ENCODE data around the gene SMARCD1.
A peak's percentile ranks its signal among the peaks of the same experiment; 100 is the strongest.

Gene SMARCD1

DNA sequence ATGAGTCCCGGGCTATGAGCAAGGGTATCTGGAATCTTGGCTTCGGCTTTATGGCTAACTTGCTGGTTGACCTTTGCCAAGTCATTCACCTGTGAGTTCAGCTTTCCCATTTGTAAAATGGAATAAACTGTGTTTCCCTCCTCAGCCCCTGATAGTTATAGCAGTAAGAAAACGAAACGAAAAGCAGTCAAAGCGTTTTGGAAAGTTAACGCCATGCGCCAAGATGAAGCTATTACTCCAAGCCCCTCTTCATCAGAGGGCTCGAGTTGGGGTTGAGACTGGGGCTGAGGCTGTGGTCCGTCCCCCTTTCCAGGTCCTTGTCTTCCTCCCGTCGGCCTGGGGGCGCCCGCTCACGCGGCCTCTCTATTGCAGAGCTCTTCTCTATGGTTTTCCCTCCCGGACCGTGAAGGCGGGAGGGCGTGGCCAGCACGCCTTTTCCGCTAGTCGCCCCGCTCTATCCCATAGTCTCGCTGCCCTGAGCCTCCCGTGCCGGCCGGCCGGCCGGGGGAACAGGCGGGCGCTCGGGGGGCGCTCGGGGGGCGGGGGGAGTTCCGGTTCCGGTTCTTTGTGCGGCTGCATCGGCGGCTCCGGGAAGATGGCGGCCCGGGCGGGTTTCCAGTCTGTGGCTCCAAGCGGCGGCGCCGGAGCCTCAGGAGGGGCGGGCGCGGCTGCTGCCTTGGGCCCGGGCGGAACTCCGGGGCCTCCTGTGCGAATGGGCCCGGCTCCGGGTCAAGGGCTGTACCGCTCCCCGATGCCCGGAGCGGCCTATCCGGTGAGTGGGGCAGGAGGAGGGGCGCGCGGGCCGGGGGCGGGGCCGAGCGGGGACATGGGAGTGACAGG is at the start of gene SMARCD1:
SMARCD1 (plus strand) TSS at position 568 of the 840 bp plus-strand sequence; CDS start at position 596, 28 bp downstream.
- peak; percentile 81 to 85 for DNase-seq (ENCODE audit: low read depth in 2 of 2)

- no peak for DNase-seq (ENCODE audit: low read depth in 2 of 2)
Observed at GRCh38 chr12:50038336-50038735, 46.8 kb upstream of the SMARCD1 start.

GRCh38 chr12:50039151-50039835 is 45.8 kb upstream of the SMARCD1 start:
- DNase-seq (ENCODE audit: low read depth in 2 of 2): peak; percentile 87 to 89

GRCh38 chr12:50040657-50041056 is 44.5 kb upstream of the SMARCD1 start:
- no peak for DNase-seq (ENCODE audit: low read depth in 2 of 2)

DNA sequence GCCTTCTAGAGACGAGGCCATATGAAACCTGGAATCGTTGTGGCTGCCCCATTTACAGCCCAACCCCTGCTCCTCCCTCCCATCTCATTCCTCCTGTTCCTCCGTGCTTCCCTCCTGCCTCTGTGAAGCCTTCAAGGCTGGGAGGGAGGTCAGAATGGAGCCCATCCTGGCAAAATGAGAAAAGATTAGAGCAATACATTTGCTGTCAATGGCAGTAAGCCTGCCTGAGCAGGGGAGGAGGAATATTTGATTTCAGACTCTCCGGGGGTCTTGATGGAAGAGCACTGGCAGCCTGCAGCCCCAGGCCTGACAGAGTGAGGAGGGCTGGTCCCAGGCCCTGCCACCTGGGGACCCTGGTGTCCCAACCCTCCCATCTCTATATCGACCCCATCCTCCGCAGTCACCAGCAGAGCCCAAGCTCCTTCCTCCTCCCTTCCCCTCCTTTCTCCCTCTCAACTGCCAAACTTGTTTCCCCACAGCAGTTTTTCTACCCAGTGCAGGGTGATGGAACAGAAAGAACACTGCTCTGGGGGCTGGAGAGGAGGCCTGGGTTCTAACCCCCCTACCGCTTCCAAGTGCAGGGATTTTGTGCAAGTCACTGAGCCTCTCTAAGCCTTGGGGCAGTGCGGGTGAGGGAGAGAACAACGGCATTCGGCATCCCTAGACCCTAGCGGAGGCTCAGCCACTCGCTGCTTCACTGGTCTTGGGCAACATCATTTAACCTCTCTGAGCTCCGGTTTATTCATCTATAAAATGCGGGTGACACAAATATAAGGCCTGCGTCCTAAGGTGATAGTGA is 43.9 kb upstream of the SMARCD1 start:
- DNase-seq (ENCODE audit: low read depth in 2 of 2): no peak

- DNase-seq (ENCODE audit: low read depth in 2 of 2): no peak
Observed at GRCh38 chr12:50041962-50042361, 43.2 kb upstream of the SMARCD1 start.

DNA sequence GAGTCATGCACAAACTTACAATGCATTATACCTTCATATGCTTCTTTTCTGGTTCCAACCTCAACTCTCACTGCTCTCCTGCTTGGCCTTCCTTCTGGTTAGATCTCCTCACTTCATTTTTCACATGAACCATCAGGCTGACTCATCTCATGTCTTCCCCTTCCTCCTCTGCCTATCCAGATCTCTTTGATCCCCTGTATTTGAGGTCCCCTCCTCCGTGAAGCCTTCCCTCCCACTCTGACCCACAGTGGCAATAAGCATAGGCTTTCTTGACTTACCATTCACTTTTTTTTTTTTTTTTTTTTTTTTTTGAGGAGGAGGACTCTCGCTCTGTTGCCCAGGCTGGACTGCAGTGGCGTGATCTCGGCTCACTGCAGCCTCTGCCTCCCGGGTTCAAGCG is 42.4 kb upstream of the SMARCD1 start:
- peak in 1 of 2 donors; percentile 17 for DNase-seq (ENCODE audit: low read depth in 2 of 2)

DNA sequence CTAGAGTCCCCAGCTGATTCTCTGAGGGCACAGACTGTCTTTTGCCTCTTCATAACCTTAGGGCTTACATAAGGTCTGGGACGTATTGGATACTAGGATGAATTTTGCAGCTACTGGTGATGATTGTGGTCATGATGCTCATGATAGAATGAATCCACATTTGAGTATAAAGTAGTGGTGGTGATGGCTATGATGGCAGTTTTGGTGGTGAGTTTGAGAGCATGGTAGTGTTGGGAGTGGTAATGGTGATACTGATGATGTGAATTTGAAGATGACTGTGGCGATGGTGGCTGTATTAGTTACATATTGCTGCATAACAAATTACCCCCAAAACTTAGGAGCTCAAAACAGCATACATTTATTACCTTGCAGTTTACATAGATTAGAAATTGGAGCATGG is 41.8 kb upstream of the SMARCD1 start:
- no peak for DNase-seq (ENCODE audit: low read depth in 2 of 2)

- no peak for DNase-seq (ENCODE audit: low read depth in 2 of 2)
Observed at GRCh38 chr12:50043854-50044253, 41.3 kb upstream of the SMARCD1 start.

DNA sequence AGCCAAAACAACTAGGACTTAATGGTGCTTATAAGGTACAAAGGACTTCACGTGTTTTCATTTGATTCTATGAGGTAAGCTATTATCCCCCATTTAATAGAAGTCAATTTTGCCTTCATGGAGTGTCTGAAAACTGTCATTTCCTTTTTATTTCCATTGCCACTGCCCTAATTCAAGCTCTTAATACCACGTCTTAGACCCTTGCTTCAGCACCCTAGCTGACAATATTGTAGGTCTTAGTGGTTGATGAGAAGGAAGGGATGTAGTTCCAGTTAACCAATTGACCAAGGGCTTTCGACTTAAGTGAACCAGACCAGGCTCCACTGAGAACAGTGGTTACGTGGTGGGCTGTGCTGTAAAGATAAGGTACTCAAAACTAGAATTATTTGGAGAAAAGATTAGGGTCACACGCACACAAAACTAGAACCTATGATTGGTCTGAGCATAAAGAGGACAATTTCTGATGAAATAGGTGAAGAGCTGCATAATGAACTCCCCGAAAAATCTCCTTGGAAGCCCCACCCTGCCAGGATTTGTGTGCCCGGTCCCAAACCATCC is 37.4 kb upstream of the SMARCD1 start:
- no peak for DNase-seq (ENCODE audit: low read depth in 2 of 2)

GRCh38 chr12:50049254-50050118 is 35.7 kb upstream of the SMARCD1 start:
- no peak for DNase-seq (ENCODE audit: low read depth in 2 of 2)

DNA sequence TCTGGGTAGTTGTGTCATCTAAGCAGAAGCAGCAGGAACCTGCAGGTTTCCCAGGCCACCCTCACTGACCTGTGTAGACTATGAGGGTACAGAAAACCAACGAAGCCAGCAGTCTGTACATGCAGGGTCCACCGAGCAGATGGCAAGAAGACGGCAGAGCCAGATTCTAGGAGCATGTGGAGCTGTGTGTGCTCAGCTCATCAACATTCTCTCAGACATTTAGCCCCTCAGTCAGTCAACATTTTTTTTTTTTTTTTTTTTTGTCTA is 35.1 kb upstream of the SMARCD1 start:
- no peak for DNase-seq (ENCODE audit: low read depth in 2 of 2)

DNA sequence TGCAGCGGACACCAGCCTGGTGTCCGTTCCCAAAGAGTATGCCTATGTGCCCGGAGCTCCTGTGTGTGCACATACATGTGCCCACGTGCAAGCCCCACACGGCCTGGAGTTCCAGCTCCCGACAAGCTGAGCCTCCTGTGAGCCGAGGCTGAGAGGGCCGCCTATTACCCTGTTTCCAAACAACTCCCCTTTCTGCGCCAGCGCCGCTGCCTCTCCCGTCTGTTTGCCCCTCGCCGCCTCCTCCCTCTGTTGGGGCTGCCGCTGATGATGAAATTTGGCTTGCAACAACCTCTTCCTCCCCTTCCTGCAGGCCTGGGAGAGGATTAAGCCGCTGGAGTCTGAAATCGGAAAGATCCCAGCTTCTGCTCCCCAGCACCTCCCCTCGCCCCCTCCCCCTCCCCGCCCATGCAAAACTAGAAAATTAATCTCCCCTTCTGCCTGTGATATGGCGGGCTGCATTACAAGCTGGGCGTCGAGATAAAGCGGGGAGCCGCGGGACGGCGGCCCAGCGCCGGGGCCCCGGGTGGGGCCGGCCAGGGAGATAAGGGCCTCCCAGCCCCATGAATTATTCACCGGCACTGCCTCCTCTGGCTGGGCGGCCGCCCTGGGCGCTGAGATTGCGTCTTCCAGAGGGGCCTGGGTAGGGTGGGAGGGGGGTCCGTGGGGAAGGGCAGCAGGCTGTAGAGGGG is 34.6 kb upstream of the SMARCD1 start:
- no peak for DNase-seq (ENCODE audit: low read depth in 2 of 2)

DNA sequence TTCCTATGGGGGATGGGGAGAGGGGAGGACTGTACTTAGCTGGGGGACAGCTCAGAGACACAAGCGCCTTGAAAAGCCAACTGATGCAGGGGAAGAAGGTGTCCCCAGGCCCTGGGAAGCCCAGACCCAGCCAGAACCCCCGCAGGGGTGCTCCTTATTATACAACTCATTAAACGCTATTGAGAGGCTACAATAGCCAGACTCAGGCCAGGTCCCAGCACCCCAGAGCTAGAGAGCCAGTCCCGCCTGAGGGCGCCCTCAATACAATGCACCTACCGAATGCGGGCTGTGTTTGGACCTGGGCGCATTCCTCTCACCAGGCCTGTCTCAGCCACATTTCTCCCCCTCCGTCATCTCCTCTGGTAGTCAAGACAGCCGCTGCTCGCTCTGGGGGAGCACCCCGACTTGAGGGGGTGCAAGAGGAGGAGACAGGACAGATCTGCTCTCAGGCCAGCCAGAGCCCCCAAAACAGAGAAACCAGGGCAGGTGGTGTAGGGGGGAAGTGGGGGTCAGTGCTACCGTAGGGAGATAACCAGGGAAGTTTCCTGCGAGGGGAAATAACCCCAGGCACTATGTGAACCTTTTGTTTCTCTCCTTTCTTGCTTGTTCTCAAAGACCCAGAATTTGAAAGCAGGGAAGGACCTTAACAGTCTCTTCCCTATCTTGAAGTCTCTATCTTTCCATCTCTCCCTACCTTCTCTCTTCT is 33.9 kb upstream of the SMARCD1 start:
- DNase-seq (ENCODE audit: low read depth in 2 of 2): no peak

- no peak for DNase-seq (ENCODE audit: low read depth in 2 of 2)
Observed at GRCh38 chr12:50052544-50052943, 32.6 kb upstream of the SMARCD1 start.

GRCh38 chr12:50052964-50053363 is 32.2 kb upstream of the SMARCD1 start:
- DNase-seq (ENCODE audit: low read depth in 2 of 2): no peak

- DNase-seq (ENCODE audit: low read depth in 2 of 2): no peak
Observed at GRCh38 chr12:50053583-50053982, 31.6 kb upstream of the SMARCD1 start.

DNA sequence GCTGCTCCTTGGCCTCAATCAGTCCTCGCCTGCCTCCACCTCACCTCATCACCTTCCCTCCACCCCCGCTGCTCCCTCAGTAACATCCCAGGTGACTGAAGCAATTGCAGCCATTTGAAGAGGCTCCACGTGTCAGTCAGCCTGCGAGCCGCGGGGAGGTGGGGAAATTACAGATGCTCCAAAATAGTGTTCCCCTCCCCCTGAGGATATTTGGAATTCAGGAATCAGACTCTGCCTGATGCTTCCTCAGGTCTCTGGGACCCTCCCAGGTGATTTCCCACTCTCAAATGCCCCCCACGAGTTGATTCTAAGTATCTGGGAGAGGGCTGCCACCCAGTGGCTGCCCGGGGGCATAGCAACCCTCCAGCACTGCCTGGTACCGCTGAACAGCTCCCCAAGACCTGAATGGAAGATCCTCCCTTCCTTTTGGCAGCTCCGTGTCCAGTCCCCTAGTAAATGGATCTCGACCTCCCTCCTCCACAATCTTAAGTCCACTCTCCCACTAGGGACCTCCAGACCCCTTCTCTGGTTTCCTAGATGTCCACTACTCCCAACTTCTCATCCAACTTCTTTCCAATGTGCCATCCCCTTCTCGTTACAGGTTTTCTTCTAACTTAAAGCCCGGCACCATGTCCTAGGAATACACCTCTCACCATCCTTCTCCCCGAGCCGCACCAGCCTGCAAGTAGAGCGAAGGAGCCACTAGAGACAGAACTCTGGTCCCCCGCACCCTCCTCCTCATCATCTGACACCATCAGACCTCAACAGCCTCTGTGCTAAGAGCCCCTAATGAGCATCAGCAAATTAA is 29.1 kb upstream of the SMARCD1 start:
- peak in 1 of 2 donors; percentile 41 for DNase-seq (ENCODE audit: low read depth in 2 of 2)

- DNase-seq (ENCODE audit: low read depth in 2 of 2): no peak
Observed at GRCh38 chr12:50056639-50056976, 28.5 kb upstream of the SMARCD1 start.
